Hepatocyte (in vitro differentiated cells): Measurements from ENCODE around the gene FFAR4.

Experiments
- EZH2 ChIP-seq: fragments of 200-600 bp; sonication (generic); IDR thresholded peaks from 2 replicates; pipeline ENCODE4 v1.6.1; 2016; ENCODE audit warnings: antibody characterized with exemption, mild to moderate bottlenecking, borderline replicate concordance
- TF ChIP-seq, protein P1 (sequence below): fragments of 200-600 bp; sonication (generic); IDR thresholded peaks from 2 replicates; pipeline ENCODE4 v1.5.1; 2016; ENCODE audit warnings: antibody characterized with exemption, mild to moderate bottlenecking; ENCODE audit not compliant: poor library complexity

DNA sequence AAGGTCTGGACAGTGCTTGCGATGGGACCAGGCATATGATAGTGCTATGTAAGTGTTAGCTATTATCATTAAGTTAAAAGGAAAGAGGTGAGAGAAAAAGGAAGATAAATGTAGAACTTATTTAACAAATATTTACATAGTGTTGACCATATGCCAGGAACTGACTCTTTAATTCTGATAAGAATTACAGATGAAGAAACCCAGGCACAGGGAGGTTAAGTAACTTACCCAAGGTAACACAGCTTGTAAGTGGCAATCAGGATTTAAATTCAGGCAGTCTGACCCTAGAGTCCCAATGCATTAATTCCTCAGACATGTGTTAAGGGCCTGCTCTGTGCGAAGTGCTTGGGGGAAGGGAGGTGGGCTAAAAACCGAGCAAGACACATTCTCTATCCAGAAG is 11.1 kb downstream of the FFAR4 start:
- TF ChIP-seq, protein P1, sequence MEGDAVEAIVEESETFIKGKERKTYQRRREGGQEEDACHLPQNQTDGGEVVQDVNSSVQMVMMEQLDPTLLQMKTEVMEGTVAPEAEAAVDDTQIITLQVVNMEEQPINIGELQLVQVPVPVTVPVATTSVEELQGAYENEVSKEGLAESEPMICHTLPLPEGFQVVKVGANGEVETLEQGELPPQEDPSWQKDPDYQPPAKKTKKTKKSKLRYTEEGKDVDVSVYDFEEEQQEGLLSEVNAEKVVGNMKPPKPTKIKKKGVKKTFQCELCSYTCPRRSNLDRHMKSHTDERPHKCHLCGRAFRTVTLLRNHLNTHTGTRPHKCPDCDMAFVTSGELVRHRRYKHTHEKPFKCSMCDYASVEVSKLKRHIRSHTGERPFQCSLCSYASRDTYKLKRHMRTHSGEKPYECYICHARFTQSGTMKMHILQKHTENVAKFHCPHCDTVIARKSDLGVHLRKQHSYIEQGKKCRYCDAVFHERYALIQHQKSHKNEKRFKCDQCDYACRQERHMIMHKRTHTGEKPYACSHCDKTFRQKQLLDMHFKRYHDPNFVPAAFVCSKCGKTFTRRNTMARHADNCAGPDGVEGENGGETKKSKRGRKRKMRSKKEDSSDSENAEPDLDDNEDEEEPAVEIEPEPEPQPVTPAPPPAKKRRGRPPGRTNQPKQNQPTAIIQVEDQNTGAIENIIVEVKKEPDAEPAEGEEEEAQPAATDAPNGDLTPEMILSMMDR, result no peak
- no peak for TF ChIP-seq EZH2
